SK-N-SH (cell line): ENCODE data around the gene LSM4. TPM values are rescaled to one million over a fixed set of nuclear protein-coding genes. Genes with fewer than 3 reads are reported as not detected.

Source experiments
- CTCF ChIA-PET: fragments of 300-600, 350-600 bp; formaldehyde crosslinking; extraction: SDS; loops from one replicate; lab custom pipeline; 2021; lab: Yijun Ruan, JAX
- POLR2A ChIA-PET: fragments of 350-600 bp; sonication (Branson Sonifier 250); formaldehyde crosslinking; extraction: SDS; loops from one replicate; lab custom pipeline; 2020; ENCODE audit warnings: antibody characterized with exemption, inconsistent platforms; lab: Yijun Ruan, JAX
- DNase-seq: peaks from one replicate; pipeline ENCODE4 v3.0.0; 2012
- H2AFZ ChIP-seq: fragments of 200-600 bp; sonication (generic); 2 replicates; pipeline ENCODE4 v1.8.1; 2016; ENCODE audit warnings: antibody characterized with exemption, mild to moderate bottlenecking, low read depth
- H3F3A ChIP-seq: fragments of 200-600 bp; sonication (generic); replicated peaks from 2 replicates; pipeline ENCODE3; 2016; ENCODE audit warnings: antibody characterized with exemption, mild to moderate bottlenecking; ENCODE audit not compliant: insufficient read depth
- H3K27ac ChIP-seq, 2 experiments: fragments of 200-500 bp in 1 of 2; fragments of 200-600 bp in 1 of 2; sonication (Bioruptor generic) in 1 of 2; sonication (generic), shearing (Covaris generic) in 1 of 2; 2 replicates each; pipeline versions ENCODE4 v1.5.1 to v1.6.1; 2014 to 2016; ENCODE audit warnings: low read depth in 2 of 2, inconsistent platforms in 1 of 2, low read length in 1 of 2, mild to moderate bottlenecking in 1 of 2, mixed read lengths in 1 of 2
- H3K27me3 ChIP-seq: fragments of 200-600 bp; sonication (generic), shearing (Covaris generic); 2 replicates; pipeline ENCODE4 v1.6.1; 2016; ENCODE audit warnings: mixed run types; ENCODE audit not compliant: insufficient read depth
- H3K36me3 ChIP-seq, 2 experiments: fragments of 200-500 bp in 1 of 2; fragments of 200-600 bp in 1 of 2; sonication (Bioruptor generic) in 1 of 2; sonication (generic) in 1 of 2; replicated peaks in 1 of 2; 2 replicates each; pipeline versions ENCODE3 to v1.5.1; 2014 to 2016; ENCODE audit warnings: low read length in 1 of 2, mild to moderate bottlenecking in 1 of 2; ENCODE audit not compliant: insufficient read depth in 2 of 2, control insufficient read depth in 1 of 2
- H3K4me1 ChIP-seq, 2 experiments: fragments of 200-500 bp in 1 of 2; fragments of 200-600 bp in 1 of 2; sonication (Bioruptor generic) in 1 of 2; sonication (generic), shearing (Covaris generic) in 1 of 2; 2 replicates each; pipeline versions ENCODE4 v1.5.1 to v1.6.1; 2014 to 2016; ENCODE audit warnings: low read depth in 1 of 2, low read length in 1 of 2, mixed run types in 1 of 2; ENCODE audit not compliant: insufficient read depth in 2 of 2, control insufficient read depth in 1 of 2
- H3K4me2 ChIP-seq: fragments of 200-600 bp; sonication (generic), shearing (Covaris generic); 2 replicates; pipeline ENCODE4 v1.6.1; 2017; ENCODE audit warnings: mixed run types
- H3K4me3 ChIP-seq, 2 experiments: fragments of 200-500 bp in 1 of 2; fragments of 200-600 bp in 1 of 2; sonication (Bioruptor generic) in 1 of 2; sonication (generic), shearing (Covaris generic) in 1 of 2; 2 replicates each; pipeline versions ENCODE4 v1.5.1 to v1.8.1; 2014 to 2016; ENCODE audit warnings: low read depth in 2 of 2, inconsistent platforms in 1 of 2, low read length in 1 of 2, mild to moderate bottlenecking in 1 of 2, mixed read lengths in 1 of 2, moderate library complexity in 1 of 2
- H3K79me2 ChIP-seq: fragments of 200-600 bp; sonication (generic); 2 replicates; pipeline ENCODE4 v1.8.1; 2017; ENCODE audit warnings: mild to moderate bottlenecking; ENCODE audit not compliant: insufficient read depth
- H3K9ac ChIP-seq: fragments of 200-600 bp; sonication (generic); 2 replicates; pipeline ENCODE4 v1.6.1; 2017; ENCODE audit warnings: mixed run types
- H3K9me2 ChIP-seq: fragments of 200-600 bp; sonication (generic); 2 replicates; pipeline ENCODE4 v1.6.1; 2017; ENCODE audit warnings: mixed run types
- H3K9me3 ChIP-seq: fragments of 200-600 bp; sonication (generic); 2 replicates; pipeline ENCODE4 v1.6.1; 2017; ENCODE audit warnings: mixed run types, mild to moderate bottlenecking, moderate library complexity
- H4K20me1 ChIP-seq: fragments of 200-600 bp; sonication (generic); 2 replicates; pipeline ENCODE4 v1.6.1; 2017; ENCODE audit warnings: mild to moderate bottlenecking, mixed run types; ENCODE audit not compliant: insufficient read depth
- CHD2 ChIP-seq: fragments of 150-350 bp; IDR thresholded peaks from 2 replicates; pipeline ENCODE4 v1.6.1; 2018; ENCODE audit warnings: low read length; ENCODE audit not compliant: partially characterized antibody
- CTCF ChIP-seq: fragments of 200-600 bp; sonication (generic); IDR thresholded peaks from 2 replicates; pipeline ENCODE4 v1.6.1; 2017; ENCODE audit warnings: antibody characterized with exemption, mild to moderate bottlenecking, moderate library complexity
- ELF1 ChIP-seq: IDR thresholded peaks from 2 replicates; pipeline ENCODE4 v1.4.0; 2012
- EZH2phosphoT487 ChIP-seq: fragments of 200-600 bp; sonication (generic); IDR thresholded peaks from 2 replicates; pipeline ENCODE4 v1.6.1; 2017; ENCODE audit warnings: low read depth, mixed run types, mild to moderate bottlenecking, antibody characterized with exemption, moderate library complexity, borderline replicate concordance
- JUND ChIP-seq: IDR thresholded peaks from 2 replicates; pipeline ENCODE4 v1.4.0; 2012
- MXI1 ChIP-seq: IDR thresholded peaks from 2 replicates; pipeline ENCODE4 v1.6.1; 2012; ENCODE audit warnings: mild to moderate bottlenecking, low read depth, low read length, improper control_type of control experiment
- RCOR1 ChIP-seq: fragments of 150-350 bp; IDR thresholded peaks from 2 replicates; pipeline ENCODE4 v1.6.1; 2017; ENCODE audit warnings: antibody characterized with exemption, low read length
- SMC3 ChIP-seq: IDR thresholded peaks from 2 replicates; pipeline ENCODE4 v1.6.1; 2012; ENCODE audit warnings: low read depth, low read length, improper control_type of control experiment
- TAF1 ChIP-seq: IDR thresholded peaks from 2 replicates; pipeline ENCODE4 v1.6.1; 2012; ENCODE audit warnings: low read depth, mild to moderate bottlenecking, low read length, moderate library complexity, borderline replicate concordance
- YY1 ChIP-seq: IDR thresholded peaks from 2 replicates; pipeline ENCODE4 v1.4.0; 2012; ENCODE audit warnings: low read depth, mild to moderate bottlenecking
- ZBTB33 ChIP-seq: IDR thresholded peaks from 2 replicates; pipeline ENCODE4 v1.4.0; 2012; ENCODE audit warnings: low read depth, borderline replicate concordance
- WGBS: methylation state at CpG from one replicate; pipeline ENCODE4 v1.1.6; 2017; ENCODE audit warnings: low lambda C conversion rate; 5-methylcytosine and 5-hydroxymethylcytosine counted together
- polyA plus RNA-seq, 3 experiments: library from polyadenylated mRNA; depleted of rRNA; stranded (reverse); fragments of >200 nt; gene quantifications; 2 replicates each; pipeline ENCODE4 v1.2.3, GENCODE V29; 2012

The LSM4 gene
- polyA plus RNA-seq, 1 of the 3 experiments (the other 2 are of a cell fraction): 277 TPM

- TF ChIP-seq MXI1 (peak; percentile 90), EZH2phosphoT487 (no peak), RCOR1 (no peak), ZBTB33 (peak; percentile 77), CHD2 (peak; percentile 79), CTCF (peak; percentile 22), YY1 (0 out of 2 replicates have a peak, but pooled peaks have one; percentile 23)
Measured at GRCh38 chr19:18322759-18323460, at the start of gene LSM4 (continued).

- H3K4me2 ChIP-seq: no peak overlapping the region
- no peak overlapping the region for H3K9ac ChIP-seq
- no peaks in the 10 kb centered on the region for H3K27me3 ChIP-seq
- no peak overlapping the region for H3K4me3 ChIP-seq
- no peaks in the 10 kb centered on the region for H3K9me2 ChIP-seq
- H3K79me2 ChIP-seq: no peaks in the 10 kb centered on the region
- TF ChIP-seq TAF1 (no peak), JUND (no peak), ELF1 (no peak), SMC3 (no peak)
- TF ChIP-seq, all 33 proteins: peak for 0
- H4K20me1 ChIP-seq: no peaks in the 10 kb centered on the region
- no peak overlapping the region for H2AFZ ChIP-seq
- WGBS: 94% methylated on average over 14 of the region's 15 CpGs
- ChIA-PET POLR2A (interaction anchor here (0.6 kb wide), 1 partner anchor 60 kb away, joined by 3 read pairs; no protein-coding TSS in a partner anchor), CTCF (interaction anchor here (0.6 to 2.2 kb wide), 4 partner anchors 20 to 90 kb away, joined by 3 to 15 read pairs (median 4); no protein-coding TSS in a partner anchor)
- DNase-seq: no peak
- peak overlapping the region in 1 of 2 experiments; percentile 12; a peak in 1 of 4 replicates for H3K27ac ChIP-seq
- peaks cover 0 to 9% of the 10 kb centered on the region in 2 experiments for H3K36me3 ChIP-seq
- H3K4me1 ChIP-seq: peaks cover 17 to 21% of the 10 kb centered on the region in 2 experiments; a peak in 3 of 4 replicates
- H3F3A ChIP-seq: peaks cover 22% of the 10 kb centered on the region
- no peaks in the 10 kb centered on the region for H3K9me3 ChIP-seq
Measured at GRCh38 chr19:18368504-18369222, 45.8 kb upstream of the LSM4 start.
